GM12801 (cell line): Measurements from ENCODE around the gene ERN1.

ENCODE experiments used
- TF ChIP-seq, protein P1 (sequence below): IDR thresholded peaks from one replicate; pipeline ENCODE4 v1.5.1; 2011; ENCODE audit warnings: control low read depth; ENCODE audit not compliant: insufficient read length; ENCODE audit errors: extremely low read depth

ERN1 gene

DNA sequence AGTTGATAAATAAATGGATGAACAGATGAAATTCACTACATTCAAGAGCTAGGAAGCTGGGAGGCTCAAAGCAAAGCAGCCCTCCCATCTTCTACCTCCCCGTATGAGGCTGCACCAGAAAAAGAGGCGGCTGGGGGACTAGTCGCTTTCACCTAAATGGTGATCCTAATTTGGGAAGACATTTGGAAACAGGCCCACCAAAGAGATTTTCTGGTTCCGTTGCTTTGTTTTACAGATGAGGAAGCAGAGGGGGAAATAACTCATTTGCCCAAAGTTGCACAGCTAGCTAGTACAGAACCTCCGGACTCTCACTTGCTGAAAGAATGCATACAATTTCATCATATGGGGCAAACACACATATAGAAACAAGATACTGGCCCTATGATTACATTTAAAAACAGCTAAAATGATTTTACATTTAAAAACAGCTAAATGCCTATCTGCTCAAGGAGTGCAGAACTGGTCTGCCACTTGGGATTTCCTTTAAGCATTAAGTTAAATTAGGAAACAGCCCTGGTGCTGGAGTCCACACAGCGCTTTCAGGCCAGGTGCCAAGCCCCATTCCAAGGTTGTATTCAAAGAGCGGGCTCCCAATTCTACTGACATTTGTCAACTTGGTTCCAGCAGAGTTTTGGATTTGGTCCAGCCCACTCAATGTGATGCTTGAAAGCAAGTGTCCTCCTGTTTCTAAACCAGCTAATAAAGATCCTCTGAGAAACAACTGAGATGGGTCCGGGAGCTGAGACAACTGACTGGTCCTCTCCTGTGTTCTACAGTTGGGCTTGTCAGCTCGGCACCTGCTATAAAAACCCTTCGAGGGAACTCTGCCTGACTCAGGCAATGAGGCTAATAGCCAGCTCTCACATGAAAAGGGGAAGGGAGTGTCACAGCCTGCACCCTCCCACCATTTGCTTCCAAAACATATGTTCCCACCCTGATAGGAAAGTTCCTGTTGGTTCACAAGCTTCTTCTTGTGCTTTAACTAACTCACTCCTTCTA, 11.7 kb downstream of the ERN1 start:
- TF ChIP-seq, protein P1, sequence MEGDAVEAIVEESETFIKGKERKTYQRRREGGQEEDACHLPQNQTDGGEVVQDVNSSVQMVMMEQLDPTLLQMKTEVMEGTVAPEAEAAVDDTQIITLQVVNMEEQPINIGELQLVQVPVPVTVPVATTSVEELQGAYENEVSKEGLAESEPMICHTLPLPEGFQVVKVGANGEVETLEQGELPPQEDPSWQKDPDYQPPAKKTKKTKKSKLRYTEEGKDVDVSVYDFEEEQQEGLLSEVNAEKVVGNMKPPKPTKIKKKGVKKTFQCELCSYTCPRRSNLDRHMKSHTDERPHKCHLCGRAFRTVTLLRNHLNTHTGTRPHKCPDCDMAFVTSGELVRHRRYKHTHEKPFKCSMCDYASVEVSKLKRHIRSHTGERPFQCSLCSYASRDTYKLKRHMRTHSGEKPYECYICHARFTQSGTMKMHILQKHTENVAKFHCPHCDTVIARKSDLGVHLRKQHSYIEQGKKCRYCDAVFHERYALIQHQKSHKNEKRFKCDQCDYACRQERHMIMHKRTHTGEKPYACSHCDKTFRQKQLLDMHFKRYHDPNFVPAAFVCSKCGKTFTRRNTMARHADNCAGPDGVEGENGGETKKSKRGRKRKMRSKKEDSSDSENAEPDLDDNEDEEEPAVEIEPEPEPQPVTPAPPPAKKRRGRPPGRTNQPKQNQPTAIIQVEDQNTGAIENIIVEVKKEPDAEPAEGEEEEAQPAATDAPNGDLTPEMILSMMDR: no peak

DNA sequence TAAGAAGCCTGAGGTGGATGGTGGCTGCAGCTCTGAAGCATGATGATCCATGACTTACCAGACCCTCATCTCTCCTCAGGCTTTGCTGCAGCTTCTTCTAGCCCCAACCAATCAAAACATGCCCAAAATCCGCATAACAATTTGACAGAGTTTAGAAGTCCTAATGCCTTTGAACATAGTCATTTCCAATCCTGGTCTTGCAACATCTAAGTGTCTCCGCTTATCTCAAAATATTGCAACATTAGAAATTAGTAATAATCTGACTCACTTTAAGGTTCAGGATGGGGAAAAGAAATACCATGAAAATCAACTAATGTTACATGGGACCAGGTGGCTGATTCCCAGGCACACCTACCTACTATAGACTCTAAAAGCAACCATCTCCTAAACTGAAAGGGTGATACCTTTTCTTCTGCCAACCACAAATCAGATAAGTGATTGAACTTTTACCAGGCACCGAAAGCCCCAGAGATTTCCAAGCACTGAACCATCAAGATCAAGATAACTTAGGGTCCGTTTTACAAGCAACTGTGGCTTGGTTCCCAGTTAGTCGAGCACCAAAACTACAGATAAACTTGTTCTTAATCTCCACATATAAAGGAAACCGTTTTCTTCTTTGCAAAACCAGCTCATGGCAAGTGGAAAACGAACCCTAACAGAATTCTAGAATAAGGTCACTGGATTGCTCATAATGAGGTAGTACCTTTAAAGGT, 14.0 kb downstream of the ERN1 start:
- TF ChIP-seq, protein P1: no peak

DNA sequence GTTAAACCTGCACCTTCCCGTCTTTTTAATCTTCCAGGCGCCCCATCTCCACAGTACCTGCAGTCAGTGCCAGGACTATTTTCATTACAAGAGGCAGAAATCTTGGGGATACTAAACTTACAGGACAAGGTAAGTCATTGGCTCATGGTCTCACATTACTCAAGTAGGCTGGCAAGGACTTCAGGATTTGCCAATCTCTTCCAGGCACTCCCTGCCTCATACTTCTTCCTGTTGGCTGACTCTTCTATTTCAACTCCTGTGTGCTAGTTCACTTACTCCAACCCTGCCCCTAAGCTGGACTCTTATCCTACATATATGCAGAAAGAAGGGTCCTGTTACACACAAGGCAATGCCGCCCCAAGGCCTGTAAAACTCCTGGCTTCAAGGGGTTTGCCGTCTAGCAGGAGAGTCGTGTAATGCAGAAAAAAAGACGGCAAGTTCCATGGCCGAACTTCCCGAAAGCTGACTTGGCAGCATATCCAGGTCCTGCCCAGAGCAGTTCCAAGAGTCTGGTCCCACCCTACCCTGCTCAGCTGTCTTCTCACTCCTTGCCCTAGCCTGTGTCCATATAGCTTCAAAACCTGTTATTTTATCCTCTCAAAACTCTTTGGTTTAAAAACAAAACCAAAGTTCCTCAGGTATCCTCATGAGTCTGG, 14.8 kb downstream of the ERN1 start:
- TF ChIP-seq, protein P1: no peak

DNA sequence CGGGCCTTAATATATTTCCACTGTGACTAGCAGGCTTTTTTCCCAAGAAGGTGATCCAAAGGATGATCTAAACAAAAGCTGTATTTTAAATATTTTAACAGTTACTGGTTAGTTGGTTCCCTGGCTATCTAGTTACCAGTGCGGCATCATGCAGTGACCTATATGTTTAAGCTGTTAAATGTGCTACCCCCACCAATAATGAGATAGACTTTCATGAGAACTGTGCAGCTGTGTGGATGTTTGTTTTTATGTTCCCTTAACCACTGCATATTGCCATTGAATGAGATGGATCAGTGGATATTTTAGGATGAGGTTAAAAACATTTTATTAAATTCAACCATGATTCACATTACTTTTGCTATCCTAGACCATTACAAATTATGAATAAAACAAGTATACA, 16.9 kb downstream of the ERN1 start:
- TF ChIP-seq, protein P1: no peak

DNA sequence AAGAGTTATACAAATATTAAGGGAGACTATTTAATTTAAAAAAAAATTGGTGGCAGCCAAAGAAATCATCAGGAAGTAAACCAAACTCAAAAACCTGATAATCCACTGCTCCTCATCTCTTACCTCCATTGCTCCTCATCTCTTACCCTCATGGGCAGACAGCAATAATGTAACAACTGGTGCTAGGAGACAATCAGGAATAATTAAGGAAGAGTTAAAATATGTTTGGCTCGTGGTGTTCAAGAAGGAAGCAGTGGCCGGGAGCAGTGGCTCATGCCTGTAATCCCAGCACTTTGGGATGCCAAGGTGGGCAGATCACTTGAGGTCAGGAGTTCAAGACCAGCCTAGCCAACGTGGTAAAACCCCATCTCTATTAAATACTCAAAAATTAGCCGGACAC, 18.1 kb downstream of the ERN1 start:
- TF ChIP-seq, protein P1: no peak

DNA sequence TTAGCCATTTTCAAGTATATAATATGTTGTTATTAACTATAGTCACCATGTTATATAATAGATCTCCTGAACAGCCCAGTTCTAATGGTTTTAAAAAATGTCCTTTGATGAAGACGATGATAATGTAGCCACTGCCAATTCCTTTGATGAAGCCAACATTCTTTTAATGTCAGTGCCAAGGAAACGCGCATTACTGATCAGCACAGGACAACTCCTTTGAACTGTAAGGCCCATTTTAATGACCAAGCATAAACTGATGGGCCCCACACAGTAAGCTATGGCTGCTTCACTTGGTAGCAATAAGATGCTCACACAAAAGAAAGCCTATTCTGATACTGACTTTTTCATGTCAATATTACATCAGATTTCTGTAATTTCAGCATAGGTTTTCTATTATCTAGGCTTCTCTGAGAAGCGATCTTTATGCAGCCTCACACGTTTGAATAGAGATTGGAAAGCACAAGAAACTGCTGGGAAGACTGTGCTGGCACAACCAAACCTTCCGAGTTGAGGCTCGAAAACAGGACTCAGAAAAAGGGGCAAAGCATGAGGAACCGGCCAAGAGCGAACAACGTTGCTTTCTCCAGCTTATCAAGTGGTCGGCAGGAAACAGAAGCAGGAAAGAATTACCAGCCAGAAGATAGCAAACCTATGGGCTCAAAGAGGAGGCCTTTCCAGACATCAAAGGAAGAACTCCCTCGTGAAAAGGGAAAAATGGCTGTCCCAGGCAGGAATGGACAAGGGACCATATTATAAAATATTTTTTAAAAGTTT, 19.4 kb downstream of the ERN1 start:
- TF ChIP-seq, protein P1: no peak
